Subcutaneous abdominal adipose tissue (tissue), 5 donors: ENCODE data around the gene XYLT1.

Experiments
- H3K27ac ChIP-seq: one replicate; pipeline ENCODE4 v1.7.0; 2013; ENCODE audit warnings: low read depth, mild to moderate bottlenecking, inconsistent platforms, low read length, moderate library complexity
- H3K27me3 ChIP-seq, 5 donors: one replicate each; pipeline ENCODE4 v1.7.0; 2013; ENCODE audit warnings: low read length in 5 of 5, inconsistent platforms in 1 of 5; ENCODE audit not compliant: control insufficient read depth in 5 of 5, insufficient read depth in 4 of 5
- H3K36me3 ChIP-seq, 5 donors: one replicate each; pipeline ENCODE4 v1.7.0; 2013; ENCODE audit warnings: low read length in 5 of 5; ENCODE audit not compliant: control insufficient read depth in 5 of 5, insufficient read depth in 5 of 5
- H3K4me1 ChIP-seq, 5 donors: one replicate each; pipeline ENCODE4 v1.7.0; 2013; ENCODE audit warnings: low read length in 5 of 5, mild to moderate bottlenecking in 3 of 5, moderate library complexity in 1 of 5; ENCODE audit not compliant: control insufficient read depth in 5 of 5, insufficient read depth in 5 of 5
- H3K4me3 ChIP-seq, 5 donors: one replicate each; pipeline ENCODE4 v1.7.0; 2013; ENCODE audit warnings: low read length in 5 of 5, low read depth in 1 of 5
- H3K9ac ChIP-seq, 5 donors: one replicate each; pipeline ENCODE4 v1.7.0; 2013; ENCODE audit warnings: low read length in 5 of 5, mild to moderate bottlenecking in 4 of 5, moderate library complexity in 3 of 5
- H3K9me3 ChIP-seq, 5 donors: one replicate each; pipeline ENCODE4 v1.7.0; 2013; ENCODE audit warnings: low read length in 5 of 5; ENCODE audit not compliant: control insufficient read depth in 5 of 5
- donor health status: healthy.
- donor health status: healthy.
- donor health status: healthy.
- donor health status: healthy.
- donor health status: healthy.

The XYLT1 gene

GRCh38 chr16:17078931-17079631 is 391.7 kb downstream of the XYLT1 start:
- Histone ChIP-seq H3K9ac (no peak overlapping the region), H3K4me1 (no peaks in the 10 kb centered on the region), H3K27me3 (peaks cover 0 to 4% (median 0%) of the 10 kb centered on the region in 5 donors), H3K4me3 (no peak overlapping the region), H3K9me3 (no peaks in the 10 kb centered on the region), H3K27ac (no peak overlapping the region), H3K36me3 (no peaks in the 10 kb centered on the region)

GRCh38 chr16:17076818-17077498 is 393.8 kb downstream of the XYLT1 start:
- peaks cover 0 to 2% (median 0%) of the 10 kb centered on the region in 5 donors for H3K27me3 ChIP-seq
- no peak overlapping the region for H3K27ac ChIP-seq
- H3K9me3 ChIP-seq, result no peaks in the 10 kb centered on the region
- H3K4me3 ChIP-seq, result no peak overlapping the region
- no peaks in the 10 kb centered on the region for H3K36me3 ChIP-seq
- H3K4me1 ChIP-seq, result no peaks in the 10 kb centered on the region
- H3K9ac ChIP-seq, result no peak overlapping the region

DNA sequence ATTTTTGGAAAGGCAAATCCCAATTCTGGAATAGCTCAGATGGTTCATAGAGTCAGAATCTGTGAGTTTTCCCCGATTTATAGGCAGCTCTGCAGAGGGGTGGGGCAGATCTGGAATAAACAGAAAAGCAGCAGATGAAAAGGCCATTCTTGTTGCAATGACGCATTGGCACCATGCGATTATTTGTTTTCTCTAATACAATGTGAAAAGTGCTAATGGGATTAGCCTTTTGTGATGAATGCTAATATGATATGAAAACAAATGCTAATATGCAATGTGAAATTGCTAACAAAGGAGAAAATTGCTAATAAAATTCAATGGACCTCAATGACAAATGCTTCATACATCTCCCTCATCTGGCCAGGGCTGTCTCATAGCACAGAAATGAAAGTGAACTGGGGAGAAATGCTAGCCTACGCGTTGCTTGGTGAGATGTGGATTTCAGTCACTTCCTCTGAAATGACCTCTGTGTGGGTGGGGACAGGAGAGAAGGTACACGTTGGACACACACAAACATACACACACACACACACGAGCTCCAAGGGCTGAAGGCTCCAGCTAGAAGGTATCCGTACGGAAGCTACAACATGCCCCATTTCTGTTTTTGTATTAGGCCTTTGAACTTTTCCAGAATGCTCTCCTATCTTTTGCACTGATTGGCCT is 394.5 kb downstream of the XYLT1 start:
- Histone ChIP-seq H3K27ac (no peak overlapping the region), H3K9ac (no peak overlapping the region), H3K4me1 (peaks cover 0 to under 1% (median 0%) of the 10 kb centered on the region in 5 donors), H3K27me3 (peaks cover 0 to 2% (median 0%) of the 10 kb centered on the region in 5 donors), H3K4me3 (no peak overlapping the region), H3K9me3 (no peaks in the 10 kb centered on the region), H3K36me3 (no peaks in the 10 kb centered on the region)

DNA sequence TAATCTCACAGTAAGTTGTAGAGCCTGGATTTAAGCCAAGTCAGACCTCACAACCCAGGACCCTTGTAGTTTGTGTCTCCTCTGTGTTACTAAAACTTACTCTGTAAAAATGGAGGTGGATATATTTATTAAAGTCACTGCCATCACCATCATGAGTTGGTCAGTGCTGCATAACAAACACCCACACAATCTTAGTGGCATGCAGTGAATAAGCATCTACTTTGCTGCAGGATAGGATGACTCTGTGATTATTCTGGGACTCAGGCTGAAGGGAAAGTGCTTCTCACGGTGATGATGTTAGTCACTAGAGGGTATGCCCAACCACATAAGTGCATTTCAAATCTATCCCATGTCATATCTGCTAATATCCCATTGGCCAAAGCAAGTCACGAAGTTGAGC is 398.7 kb downstream of the XYLT1 start:
- Histone ChIP-seq H3K9me3 (no peaks in the 10 kb centered on the region), H3K4me1 (peaks cover 0 to 11% (median 0%) of the 10 kb centered on the region in 5 donors), H3K27me3 (peaks cover 0 to 2% (median 0%) of the 10 kb centered on the region in 5 donors), H3K27ac (no peak overlapping the region), H3K36me3 (no peaks in the 10 kb centered on the region), H3K4me3 (no peak overlapping the region), H3K9ac (no peak overlapping the region)

DNA sequence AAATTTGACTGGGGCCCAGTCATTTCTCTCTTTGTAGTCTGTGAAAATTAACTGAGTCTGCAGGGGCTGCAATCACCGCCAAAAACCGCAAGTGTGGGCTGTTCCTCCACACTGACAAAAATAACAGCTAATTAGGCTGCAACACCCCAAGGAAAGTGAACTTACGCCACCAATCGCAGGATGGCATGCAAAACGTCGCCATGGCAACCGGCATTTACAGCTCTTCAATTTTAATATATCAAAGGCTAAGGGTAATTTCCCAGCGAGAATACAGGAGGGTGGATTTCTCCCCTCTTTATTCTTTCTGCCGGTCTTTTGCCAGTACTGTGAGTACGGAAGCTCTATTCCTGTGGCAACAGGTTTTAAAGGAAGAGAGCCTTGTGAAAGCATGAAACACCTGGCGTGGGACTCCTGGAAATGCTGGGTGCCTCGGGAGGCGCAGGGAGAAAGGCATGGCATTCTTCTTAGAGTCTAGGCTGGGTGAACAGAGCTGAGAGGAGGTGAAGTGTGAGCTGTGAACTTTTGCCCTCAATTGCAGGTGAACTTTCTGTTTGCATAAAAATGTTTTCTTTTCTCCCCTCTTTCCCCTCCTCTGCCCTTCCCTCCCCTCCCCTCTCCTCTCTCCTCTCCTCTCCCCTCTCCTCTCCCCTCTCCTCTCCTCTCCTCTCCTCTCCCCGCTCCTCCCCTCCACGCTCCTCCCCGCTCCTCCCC is 399.7 kb downstream of the XYLT1 start:
- Histone ChIP-seq H3K4me3 (no peak overlapping the region), H3K9ac (no peak overlapping the region), H3K27ac (no peak overlapping the region), H3K27me3 (peaks cover 0 to 2% (median 0%) of the 10 kb centered on the region in 5 donors), H3K36me3 (no peaks in the 10 kb centered on the region), H3K4me1 (peaks cover 0 to 11% (median 0%) of the 10 kb centered on the region in 5 donors), H3K9me3 (no peaks in the 10 kb centered on the region)

DNA sequence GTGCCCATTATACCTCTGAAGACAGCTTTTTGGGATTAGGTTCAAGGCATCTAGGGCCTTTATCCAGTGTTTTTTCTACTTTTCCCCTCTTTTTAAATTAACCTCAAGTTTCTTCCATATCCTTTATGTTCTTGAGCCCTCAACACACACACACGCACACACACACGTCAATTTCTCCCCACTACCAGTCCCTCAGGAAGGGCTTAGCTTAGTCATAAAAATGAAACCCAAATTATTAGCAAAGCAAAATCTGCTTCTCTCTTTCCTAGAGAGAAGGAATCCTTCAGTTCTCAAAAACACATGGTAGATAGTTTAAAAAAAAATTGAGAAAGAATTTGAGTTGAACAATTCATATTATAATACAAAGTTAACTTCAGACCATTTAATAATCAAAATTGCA is 401.1 kb downstream of the XYLT1 start:
- Histone ChIP-seq H3K9ac (no peak overlapping the region), H3K4me1 (peaks cover 0 to 11% (median 0%) of the 10 kb centered on the region in 5 donors), H3K27me3 (peaks cover 0 to 4% (median 0%) of the 10 kb centered on the region in 5 donors), H3K4me3 (no peak overlapping the region), H3K9me3 (no peaks in the 10 kb centered on the region), H3K36me3 (no peaks in the 10 kb centered on the region), H3K27ac (no peak overlapping the region)

GRCh38 chr16:17068524-17068923 is 402.2 kb downstream of the XYLT1 start:
- Histone ChIP-seq H3K4me3 (no peak overlapping the region), H3K27ac (no peak overlapping the region), H3K9ac (no peak overlapping the region), H3K9me3 (no peaks in the 10 kb centered on the region), H3K27me3 (peaks cover 0 to 6% (median 0%) of the 10 kb centered on the region in 5 donors), H3K4me1 (peaks cover 0 to 11% (median 0%) of the 10 kb centered on the region in 5 donors), H3K36me3 (no peaks in the 10 kb centered on the region)

- Histone ChIP-seq H3K4me1 (peaks cover 0 to 11% (median 0%) of the 10 kb centered on the region in 5 donors), H3K9me3 (no peaks in the 10 kb centered on the region), H3K27me3 (peaks cover 0 to 6% (median 0%) of the 10 kb centered on the region in 5 donors), H3K9ac (no peak overlapping the region), H3K36me3 (no peaks in the 10 kb centered on the region), H3K4me3 (no peak overlapping the region), H3K27ac (no peak overlapping the region)
Observed at GRCh38 chr16:17067882-17068281, 402.9 kb downstream of the XYLT1 start.

- H3K4me1 ChIP-seq, result no peaks in the 10 kb centered on the region
- no peaks in the 10 kb centered on the region for H3K36me3 ChIP-seq
- H3K27ac ChIP-seq, result no peak overlapping the region
- H3K27me3 ChIP-seq, result peaks cover 0 to 6% (median 2%) of the 10 kb centered on the region in 5 donors
- no peaks in the 10 kb centered on the region for H3K9me3 ChIP-seq
- H3K9ac ChIP-seq, result no peak overlapping the region
- no peak overlapping the region for H3K4me3 ChIP-seq
Observed at GRCh38 chr16:17063201-17064139, 407.3 kb downstream of the XYLT1 start.
